HUES48 (cell line): ENCODE data around the gene POMT2.
A peak's percentile ranks its signal among the peaks of the same experiment; 100 is the strongest.

ENCODE experiments used
- H3K27ac ChIP-seq: one replicate; pipeline ENCODE4 v1.7.0; 2013; ENCODE audit warnings: low read depth, low read length, inconsistent platforms
- H3K27me3 ChIP-seq: 2 replicates; pipeline ENCODE4 v1.6.1; 2013; ENCODE audit warnings: mild to moderate bottlenecking, low read length; ENCODE audit not compliant: control insufficient read depth, insufficient read depth
- H3K36me3 ChIP-seq: 2 replicates; pipeline ENCODE4 v1.6.1; 2013; ENCODE audit warnings: low read length; ENCODE audit not compliant: control insufficient read depth, insufficient read depth
- H3K4me1 ChIP-seq: 2 replicates; pipeline ENCODE4 v1.6.1; 2013; ENCODE audit warnings: mild to moderate bottlenecking, low read length; ENCODE audit not compliant: control insufficient read depth, insufficient read depth
- H3K4me3 ChIP-seq: 2 replicates; pipeline ENCODE4 v1.5.1; 2013; ENCODE audit warnings: mild to moderate bottlenecking, low read depth, low read length
- H3K9ac ChIP-seq: 2 replicates; pipeline ENCODE4 v1.6.1; 2013; ENCODE audit warnings: mild to moderate bottlenecking, low read depth, low read length, moderate library complexity
- H3K9me3 ChIP-seq: 2 replicates; pipeline ENCODE4 v1.6.1; 2013; ENCODE audit warnings: low read length; ENCODE audit not compliant: control insufficient read depth, insufficient read depth

Gene POMT2, protein sequence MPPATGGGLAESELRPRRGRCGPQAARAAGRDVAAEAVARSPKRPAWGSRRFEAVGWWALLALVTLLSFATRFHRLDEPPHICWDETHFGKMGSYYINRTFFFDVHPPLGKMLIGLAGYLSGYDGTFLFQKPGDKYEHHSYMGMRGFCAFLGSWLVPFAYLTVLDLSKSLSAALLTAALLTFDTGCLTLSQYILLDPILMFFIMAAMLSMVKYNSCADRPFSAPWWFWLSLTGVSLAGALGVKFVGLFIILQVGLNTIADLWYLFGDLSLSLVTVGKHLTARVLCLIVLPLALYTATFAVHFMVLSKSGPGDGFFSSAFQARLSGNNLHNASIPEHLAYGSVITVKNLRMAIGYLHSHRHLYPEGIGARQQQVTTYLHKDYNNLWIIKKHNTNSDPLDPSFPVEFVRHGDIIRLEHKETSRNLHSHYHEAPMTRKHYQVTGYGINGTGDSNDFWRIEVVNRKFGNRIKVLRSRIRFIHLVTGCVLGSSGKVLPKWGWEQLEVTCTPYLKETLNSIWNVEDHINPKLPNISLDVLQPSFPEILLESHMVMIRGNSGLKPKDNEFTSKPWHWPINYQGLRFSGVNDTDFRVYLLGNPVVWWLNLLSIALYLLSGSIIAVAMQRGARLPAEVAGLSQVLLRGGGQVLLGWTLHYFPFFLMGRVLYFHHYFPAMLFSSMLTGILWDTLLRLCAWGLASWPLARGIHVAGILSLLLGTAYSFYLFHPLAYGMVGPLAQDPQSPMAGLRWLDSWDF

GRCh38 chr14:77320238-77320935 lies at the start of gene POMT2:
TSS of gene POMT2 (minus strand) at chr14:77320883. CDS start at chr14:77320681, 202 bp downstream.
- Histone ChIP-seq H3K36me3 (no peaks in the 10 kb centered on the region), H3K9ac (peak within 1 kb of the TSS; percentile 92), H3K4me1 (peaks cover 16% of the 10 kb centered on the region), H3K27me3 (no peaks in the 10 kb centered on the region), H3K9me3 (no peaks in the 10 kb centered on the region), H3K27ac (peak within 1 kb of the TSS; percentile 96), H3K4me3 (peak within 1 kb of the TSS; percentile 98)

- H3K4me1 ChIP-seq: peaks cover 8% of the 10 kb centered on the region; the same call in 1 of the 2 replicates
- no peak overlapping the region for H3K4me3 ChIP-seq
- no peaks in the 10 kb centered on the region for H3K36me3 ChIP-seq
- H3K27me3 ChIP-seq: no peaks in the 10 kb centered on the region
- H3K9me3 ChIP-seq: no peaks in the 10 kb centered on the region
- H3K9ac ChIP-seq: no peak overlapping the region
- no peak overlapping the region for H3K27ac ChIP-seq
Measured at GRCh38 chr14:77369285-77369684, 48.6 kb upstream of the POMT2 start.

- Histone ChIP-seq H3K27ac (no peak overlapping the region), H3K9ac (no peak overlapping the region), H3K4me3 (no peak overlapping the region), H3K36me3 (no peaks in the 10 kb centered on the region), H3K9me3 (no peaks in the 10 kb centered on the region), H3K27me3 (no peaks in the 10 kb centered on the region), H3K4me1 (no peaks in the 10 kb centered on the region)
Measured at GRCh38 chr14:77364146-77364545, 43.5 kb upstream of the POMT2 start.

DNA sequence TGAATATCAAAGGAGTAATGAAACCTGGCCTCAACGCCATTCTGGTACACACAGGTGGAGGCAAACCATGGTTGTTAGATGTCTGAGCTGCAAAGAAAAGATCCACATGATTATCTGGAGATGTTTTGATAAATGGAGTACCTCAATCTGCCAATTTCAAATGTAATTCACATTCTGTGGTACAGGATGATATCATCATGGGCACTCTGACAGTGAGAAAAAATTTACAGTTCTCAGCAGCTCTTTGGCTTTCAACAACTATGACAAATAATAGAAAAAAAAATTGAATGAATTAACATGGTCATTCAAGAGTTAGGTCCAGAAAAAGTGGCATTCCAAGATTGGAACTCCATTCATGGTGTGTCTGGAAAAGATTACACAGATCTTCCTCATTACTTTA lies 38.9 kb upstream of the POMT2 start:
- no peaks in the 10 kb centered on the region for H3K27me3 ChIP-seq
- no peak overlapping the region for H3K9ac ChIP-seq
- no peak overlapping the region for H3K4me3 ChIP-seq
- H3K4me1 ChIP-seq: no peaks in the 10 kb centered on the region
- no peaks in the 10 kb centered on the region for H3K9me3 ChIP-seq
- no peak overlapping the region for H3K27ac ChIP-seq
- no peaks in the 10 kb centered on the region for H3K36me3 ChIP-seq

DNA sequence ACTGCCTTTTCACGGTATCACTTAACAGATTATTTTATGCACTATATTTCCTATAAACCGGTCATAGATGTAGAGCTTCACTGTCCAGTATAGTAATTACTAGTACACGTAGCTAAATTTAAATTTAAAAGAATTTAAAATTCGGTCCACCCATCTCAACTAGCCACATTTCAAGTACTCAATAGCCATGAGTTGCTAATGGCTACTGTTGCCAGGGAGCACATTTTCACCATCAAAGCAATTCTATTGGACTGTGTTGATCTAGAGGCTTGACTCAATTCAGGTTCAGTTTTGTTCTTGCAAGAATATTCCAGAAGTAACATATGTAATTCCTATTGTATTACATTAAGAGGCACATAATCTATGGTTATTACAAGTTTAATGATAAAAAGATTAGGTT lies 36.2 kb upstream of the POMT2 start:
- Histone ChIP-seq H3K27ac (no peak overlapping the region), H3K27me3 (no peaks in the 10 kb centered on the region), H3K9ac (no peak overlapping the region), H3K9me3 (no peaks in the 10 kb centered on the region), H3K4me3 (no peak overlapping the region), H3K36me3 (no peaks in the 10 kb centered on the region), H3K4me1 (no peaks in the 10 kb centered on the region)

DNA sequence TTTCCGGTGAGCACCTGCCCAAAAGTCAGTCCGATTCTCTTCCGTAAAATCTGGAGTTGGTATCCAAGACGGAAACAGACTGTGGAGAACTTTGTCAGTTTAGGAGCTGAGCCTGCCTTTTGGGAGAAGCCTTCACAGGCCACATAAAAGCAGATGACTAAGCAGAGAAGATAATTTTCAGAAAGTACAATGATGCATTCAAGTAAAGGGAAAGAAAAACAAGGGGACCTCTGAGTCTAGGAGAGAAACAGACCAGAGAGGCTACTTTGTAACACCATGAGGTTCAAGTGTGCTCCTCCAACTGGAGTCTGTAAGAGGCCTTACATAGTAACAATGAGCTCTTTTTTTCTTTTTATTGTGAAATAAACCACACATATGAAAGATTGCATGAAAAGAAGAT lies 35.1 kb upstream of the POMT2 start:
- no peaks in the 10 kb centered on the region for H3K4me1 ChIP-seq
- no peaks in the 10 kb centered on the region for H3K9me3 ChIP-seq
- no peaks in the 10 kb centered on the region for H3K36me3 ChIP-seq
- no peak overlapping the region for H3K9ac ChIP-seq
- no peaks in the 10 kb centered on the region for H3K27me3 ChIP-seq
- H3K4me3 ChIP-seq: no peak overlapping the region
- no peak overlapping the region for H3K27ac ChIP-seq

- Histone ChIP-seq H3K4me3 (no peak overlapping the region), H3K27me3 (no peaks in the 10 kb centered on the region), H3K4me1 (no peaks in the 10 kb centered on the region), H3K27ac (no peak overlapping the region), H3K9me3 (no peaks in the 10 kb centered on the region), H3K9ac (no peak overlapping the region), H3K36me3 (peaks cover 4% of the 10 kb centered on the region; the same call in 1 of the 2 replicates)
Measured at GRCh38 chr14:77353469-77354141, 32.9 kb upstream of the POMT2 start.

DNA sequence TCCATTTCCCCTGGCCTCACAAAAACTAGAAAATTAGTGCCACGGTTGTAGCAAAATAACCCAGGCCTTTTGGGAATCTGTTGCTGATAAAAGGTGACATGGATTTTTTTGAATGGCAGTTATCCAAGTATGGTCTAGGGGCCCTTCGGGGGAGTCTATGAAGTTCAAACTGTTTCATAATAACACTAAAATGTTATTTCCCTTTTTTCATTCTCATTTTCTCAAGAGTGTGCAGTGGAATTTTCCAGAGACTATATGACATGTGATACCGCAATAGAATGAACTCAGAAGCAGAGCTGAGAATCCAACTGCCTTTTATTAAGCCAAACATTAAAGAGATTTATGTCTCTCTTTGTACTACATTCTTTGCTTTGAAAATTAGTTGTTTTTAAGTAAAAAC lies 27.1 kb upstream of the POMT2 start:
- Histone ChIP-seq H3K27me3 (no peaks in the 10 kb centered on the region), H3K36me3 (peaks cover 4% of the 10 kb centered on the region; the same call in 1 of the 2 replicates), H3K4me3 (no peak overlapping the region), H3K9ac (no peak overlapping the region), H3K27ac (no peak overlapping the region), H3K4me1 (peaks cover 12% of the 10 kb centered on the region), H3K9me3 (no peaks in the 10 kb centered on the region)

DNA sequence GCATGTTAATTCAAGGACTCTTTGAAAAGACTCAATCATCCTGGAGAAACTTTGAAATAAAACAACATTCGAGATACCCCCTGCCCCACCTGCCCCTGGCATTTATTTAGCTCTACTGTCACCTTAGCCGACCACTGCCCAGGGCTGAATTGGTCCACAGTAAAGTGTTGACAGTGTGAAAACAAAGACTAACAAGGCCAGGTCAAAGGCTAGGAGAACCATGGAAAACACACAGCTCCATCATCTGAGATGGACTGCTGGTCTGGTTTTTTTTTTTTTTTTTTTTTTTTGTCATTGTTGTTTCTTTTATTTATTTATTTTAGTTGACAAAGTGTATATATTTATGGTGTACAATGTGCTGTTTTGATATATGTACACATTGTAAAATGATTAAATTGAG lies 25.8 kb upstream of the POMT2 start:
- peaks cover 9% of the 10 kb centered on the region; the same call in 1 of the 2 replicates for H3K36me3 ChIP-seq
- no peaks in the 10 kb centered on the region for H3K9me3 ChIP-seq
- no peak overlapping the region for H3K4me3 ChIP-seq
- H3K4me1 ChIP-seq: peaks cover 17% of the 10 kb centered on the region
- H3K9ac ChIP-seq: no peak overlapping the region
- no peak overlapping the region for H3K27ac ChIP-seq
- H3K27me3 ChIP-seq: no peaks in the 10 kb centered on the region

GRCh38 chr14:77344377-77344996 lies 23.8 kb upstream of the POMT2 start:
- Histone ChIP-seq H3K36me3 (peaks cover 6% of the 10 kb centered on the region; the same call in 1 of the 2 replicates), H3K27me3 (no peaks in the 10 kb centered on the region), H3K4me1 (peaks cover 31% of the 10 kb centered on the region), H3K4me3 (no peak overlapping the region), H3K9ac (no peak overlapping the region), H3K9me3 (no peaks in the 10 kb centered on the region), H3K27ac (no peak overlapping the region)
